ENCODE results near the gene NEXN.

DNA sequence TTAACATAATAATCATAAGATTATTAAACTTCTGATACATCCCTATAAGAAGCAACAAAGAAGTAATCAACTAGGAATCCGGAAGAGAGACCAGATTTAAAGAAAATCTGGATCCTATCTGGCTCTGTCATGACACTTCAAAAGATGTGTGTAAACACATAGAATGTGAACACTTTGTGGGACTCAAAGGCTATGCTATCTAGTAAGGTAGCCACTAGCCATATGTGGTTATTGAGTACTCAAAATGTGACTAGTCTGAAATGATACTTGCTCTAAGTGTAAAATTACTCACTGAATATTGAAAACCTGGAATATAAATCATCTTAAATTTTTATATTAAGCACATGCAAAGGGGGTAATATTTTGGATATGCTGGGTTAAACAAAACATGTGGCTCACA lies 81.8 kb downstream of the NEXN start:
- TF ChIP-seq, protein P1, sequence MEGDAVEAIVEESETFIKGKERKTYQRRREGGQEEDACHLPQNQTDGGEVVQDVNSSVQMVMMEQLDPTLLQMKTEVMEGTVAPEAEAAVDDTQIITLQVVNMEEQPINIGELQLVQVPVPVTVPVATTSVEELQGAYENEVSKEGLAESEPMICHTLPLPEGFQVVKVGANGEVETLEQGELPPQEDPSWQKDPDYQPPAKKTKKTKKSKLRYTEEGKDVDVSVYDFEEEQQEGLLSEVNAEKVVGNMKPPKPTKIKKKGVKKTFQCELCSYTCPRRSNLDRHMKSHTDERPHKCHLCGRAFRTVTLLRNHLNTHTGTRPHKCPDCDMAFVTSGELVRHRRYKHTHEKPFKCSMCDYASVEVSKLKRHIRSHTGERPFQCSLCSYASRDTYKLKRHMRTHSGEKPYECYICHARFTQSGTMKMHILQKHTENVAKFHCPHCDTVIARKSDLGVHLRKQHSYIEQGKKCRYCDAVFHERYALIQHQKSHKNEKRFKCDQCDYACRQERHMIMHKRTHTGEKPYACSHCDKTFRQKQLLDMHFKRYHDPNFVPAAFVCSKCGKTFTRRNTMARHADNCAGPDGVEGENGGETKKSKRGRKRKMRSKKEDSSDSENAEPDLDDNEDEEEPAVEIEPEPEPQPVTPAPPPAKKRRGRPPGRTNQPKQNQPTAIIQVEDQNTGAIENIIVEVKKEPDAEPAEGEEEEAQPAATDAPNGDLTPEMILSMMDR (IDR thresholded peaks at IDR 0.05), result no peak
- no peak for TF ChIP-seq POLR2A (IDR thresholded peaks at IDR 0.05)
